Ramos (cell line): ENCODE results near the gene RIOK1.

Experiments
- in situ Hi-C: fragments of 300-500 bp; cut with MboI; formaldehyde crosslinking; loops from one replicate; pipeline ENCODE4 v1.14.3; 2022; ENCODE audit warnings: low sequenced_read_pairs; ENCODE audit not compliant: unreplicated experiment

Gene RIOK1

GRCh38 chr6:7406743-7407142 lies 17.1 kb downstream of the RIOK1 start:
- in situ Hi-C loops, result no loop called here

DNA sequence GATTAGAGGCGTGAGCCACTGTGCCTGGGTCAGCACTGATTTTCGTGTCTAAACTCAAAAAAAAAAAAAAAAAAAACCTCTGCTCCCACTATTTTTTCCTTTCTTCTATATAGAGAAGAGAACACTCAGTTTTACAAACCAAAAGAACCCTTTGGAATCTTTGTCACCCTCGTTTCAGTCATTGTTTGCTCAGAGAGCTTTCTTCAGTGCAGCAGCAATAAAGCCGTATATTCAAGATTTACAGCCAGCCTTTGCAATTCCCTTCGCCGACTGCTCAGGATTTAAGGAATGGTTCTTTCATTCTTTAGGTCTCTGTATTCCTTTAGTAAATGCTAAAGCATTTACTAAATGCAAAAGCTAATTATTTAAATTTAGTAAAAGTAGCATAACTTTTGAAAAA lies 20.1 kb downstream of the RIOK1 start:
- in situ Hi-C loops, result no loop called here

- in situ Hi-C loops, result no loop called here
These were observed 21.2 kb downstream of the RIOK1 start for GRCh38 chr6:7410851-7411250.

DNA sequence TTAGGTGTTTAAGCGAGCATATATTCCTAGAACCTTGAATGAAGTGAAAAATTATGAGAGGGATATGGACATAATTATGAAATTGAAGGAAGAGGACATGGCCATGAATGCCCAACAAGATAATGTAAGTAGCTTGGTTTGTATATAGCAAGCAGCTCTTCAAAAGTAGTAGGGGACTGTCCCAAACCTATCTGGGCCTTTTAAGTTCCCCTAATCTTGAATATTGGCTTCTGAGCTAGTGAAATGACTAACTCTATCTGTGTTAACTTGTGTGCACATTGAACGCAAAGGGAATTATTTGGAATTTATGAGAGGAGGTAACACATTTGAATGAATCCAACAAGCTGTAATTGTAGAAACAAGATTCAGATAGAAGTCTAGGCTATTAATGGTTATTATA lies 21.7 kb downstream of the RIOK1 start:
- in situ Hi-C loops, result no loop called here

GRCh38 chr6:7413151-7413823 lies 23.7 kb downstream of the RIOK1 start:
- in situ Hi-C loops, result no loop called here

DNA sequence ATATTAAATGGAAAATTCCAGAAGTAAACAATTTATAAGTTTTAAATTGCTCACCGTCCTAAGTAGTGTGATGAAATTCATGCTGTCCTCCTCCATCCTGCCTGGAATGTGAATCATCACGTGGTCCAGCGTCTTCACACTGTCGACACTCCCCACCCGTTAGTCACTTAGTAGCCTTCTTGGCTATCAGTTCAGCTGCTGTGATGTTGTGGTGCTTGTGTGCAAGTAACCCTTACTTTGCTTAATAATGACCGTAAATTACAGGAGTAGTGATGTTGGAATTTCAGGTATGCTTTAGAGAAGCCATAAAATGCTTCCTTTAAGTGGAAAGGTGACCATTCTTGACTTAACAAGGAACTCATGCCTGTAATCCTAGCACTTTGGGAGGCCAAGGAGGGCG lies 25.2 kb downstream of the RIOK1 start:
- in situ Hi-C loops, result no loop called here

DNA sequence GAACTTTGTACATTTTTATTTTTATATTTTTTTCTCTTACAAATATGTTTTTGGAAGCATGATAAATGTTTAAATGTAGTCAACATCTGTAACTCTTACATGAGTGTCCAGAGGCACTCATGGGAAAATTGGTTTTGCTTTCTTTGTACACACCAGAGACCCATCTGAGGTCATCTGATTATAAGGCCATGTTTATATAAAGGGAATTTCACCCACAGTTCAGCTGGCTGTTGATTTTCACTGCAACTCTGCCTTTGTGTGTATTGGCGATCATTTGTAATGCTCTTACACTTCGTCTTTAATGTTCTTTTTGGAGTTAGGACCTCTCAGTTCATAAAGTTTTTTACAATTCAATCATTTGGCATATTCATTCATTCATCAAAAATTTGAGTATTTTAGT lies 28.1 kb downstream of the RIOK1 start:
- in situ Hi-C loops, result no loop called here

DNA sequence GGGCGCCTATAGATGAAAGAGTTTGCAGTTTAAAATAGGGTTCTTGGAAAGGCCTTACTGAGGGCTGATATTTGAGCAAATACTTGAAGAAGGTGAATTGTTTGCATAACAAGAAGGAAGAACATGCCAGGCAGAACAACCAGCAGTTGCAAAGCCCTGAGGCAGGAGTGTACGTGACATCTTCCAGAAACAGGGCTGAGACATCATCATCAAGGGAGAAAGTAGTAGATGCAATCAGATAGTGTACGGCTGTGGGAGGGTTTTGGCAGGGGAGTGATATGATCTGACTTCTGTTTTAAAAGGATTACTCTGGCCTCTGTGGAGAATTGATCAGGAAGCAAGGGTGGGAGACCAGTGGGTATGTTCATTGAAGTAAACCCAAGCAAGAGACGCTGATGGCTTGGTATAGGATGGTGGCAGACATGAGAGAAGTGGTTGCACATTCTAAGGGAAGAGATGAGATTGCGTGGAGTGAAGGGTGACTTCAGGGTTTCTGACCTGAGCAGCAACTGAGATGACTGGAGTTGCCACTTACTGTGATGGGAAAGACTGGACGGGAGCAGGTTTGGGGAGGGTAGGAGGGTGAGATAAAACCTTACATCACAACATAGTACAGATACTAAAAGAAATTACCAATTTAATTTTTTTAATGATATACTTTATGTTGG lies 28.8 kb downstream of the RIOK1 start:
- in situ Hi-C loops, result no loop called here

DNA sequence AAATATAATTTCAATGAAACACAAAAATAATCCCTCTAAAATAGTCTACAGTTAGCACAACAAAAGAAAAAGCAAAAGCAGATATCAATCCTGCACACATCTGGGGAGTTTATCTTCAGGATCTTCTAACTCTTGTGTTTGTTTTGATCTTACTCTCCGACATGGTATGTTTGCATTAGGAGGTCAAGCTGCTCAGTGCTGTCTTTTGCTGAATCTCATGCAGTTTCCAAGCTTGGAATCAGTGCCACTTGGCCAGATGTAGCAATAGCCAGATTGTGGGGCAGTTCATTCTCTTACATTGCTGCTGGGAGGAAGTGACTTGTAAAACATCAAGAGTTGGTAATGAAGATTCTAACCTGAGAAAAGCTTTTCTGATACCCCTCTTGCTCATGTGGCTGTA lies 29.5 kb downstream of the RIOK1 start:
- in situ Hi-C loops, result no loop called here

GRCh38 chr6:7421066-7421465 lies 31.5 kb downstream of the RIOK1 start:
- in situ Hi-C loops, result no loop called here

DNA sequence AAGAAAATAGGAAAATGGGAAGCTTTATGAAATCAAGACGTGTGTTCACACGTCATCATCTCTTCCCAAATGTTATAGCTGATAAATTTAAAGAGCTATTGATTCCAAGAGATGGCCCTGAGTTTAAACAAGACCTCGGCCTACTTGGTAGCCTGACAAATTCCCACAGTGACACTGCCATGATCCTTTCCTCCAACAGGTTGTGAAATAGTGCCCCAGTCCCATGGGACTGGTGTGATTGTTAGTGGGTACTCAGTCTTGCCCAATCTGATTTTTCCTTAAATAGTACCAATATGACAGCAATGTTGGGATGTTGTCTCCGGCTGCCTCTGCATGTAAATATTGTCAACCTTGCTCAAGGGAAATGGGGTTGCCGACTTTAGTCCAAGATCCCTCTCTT lies 34.5 kb downstream of the RIOK1 start:
- in situ Hi-C loops, result no loop called here

DNA sequence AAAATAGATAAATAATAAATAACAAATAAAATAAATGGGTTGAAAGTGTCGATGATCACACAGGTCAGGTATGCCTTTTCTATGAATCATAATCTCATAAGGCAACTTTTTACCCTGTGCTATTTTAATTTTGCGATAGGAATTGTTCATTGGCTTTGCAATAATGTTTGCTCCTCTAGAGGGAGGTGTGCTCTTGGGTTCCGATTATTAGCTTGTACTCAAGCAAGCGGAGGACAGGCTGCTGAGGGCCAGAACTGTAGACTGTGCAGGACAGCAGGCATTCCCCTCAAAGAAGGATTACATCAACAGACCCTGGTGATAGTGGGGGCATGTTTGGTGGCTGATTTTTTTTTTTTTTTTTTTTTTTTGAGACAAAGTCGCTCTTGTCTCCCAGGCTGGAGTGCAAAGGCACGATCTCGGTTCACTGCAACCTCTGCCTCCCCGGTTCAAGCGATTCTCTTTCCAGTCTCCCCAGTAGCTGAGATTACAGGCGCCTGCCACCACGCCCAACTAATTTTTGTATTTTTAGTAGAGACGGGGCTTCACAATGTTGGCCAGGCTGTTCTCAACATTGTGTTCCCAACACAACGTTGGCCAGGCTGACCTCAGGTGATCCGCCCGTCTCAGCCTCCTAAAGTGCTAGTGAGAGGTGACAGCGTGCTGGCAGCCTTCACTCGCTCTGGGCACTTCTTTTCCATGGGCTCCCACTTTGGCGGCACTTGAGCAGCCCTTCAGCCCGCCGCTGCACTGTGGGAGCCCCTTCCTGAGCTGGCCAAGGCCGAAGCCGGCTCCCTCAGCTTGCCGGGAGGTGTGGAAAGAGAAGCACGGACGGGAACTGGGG lies 35.6 kb downstream of the RIOK1 start:
- in situ Hi-C loops, result no loop called here

DNA sequence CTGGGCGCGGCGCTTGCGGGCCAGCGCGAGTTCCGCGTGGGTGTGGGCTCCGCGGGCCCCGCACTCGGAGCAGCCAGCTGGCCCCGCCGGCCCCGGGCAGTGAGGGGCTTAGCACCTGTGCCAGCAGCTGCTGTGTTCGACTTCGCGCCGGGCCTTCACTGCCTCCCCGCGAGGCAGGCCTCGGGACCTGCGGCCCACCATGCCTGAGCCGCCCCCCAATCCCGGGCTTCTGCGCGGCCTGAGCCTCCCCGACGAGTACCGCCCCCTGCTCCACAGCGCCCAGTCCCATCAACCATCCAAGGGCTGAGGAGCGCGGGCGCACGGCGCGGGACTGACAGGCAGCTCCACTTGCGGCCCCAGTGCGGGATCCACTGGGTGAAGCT lies 36.2 kb downstream of the RIOK1 start:
- in situ Hi-C loops, result no loop called here

GRCh38 chr6:7426447-7427169 lies 37.0 kb downstream of the RIOK1 start:
- in situ Hi-C loops, result no loop called here

DNA sequence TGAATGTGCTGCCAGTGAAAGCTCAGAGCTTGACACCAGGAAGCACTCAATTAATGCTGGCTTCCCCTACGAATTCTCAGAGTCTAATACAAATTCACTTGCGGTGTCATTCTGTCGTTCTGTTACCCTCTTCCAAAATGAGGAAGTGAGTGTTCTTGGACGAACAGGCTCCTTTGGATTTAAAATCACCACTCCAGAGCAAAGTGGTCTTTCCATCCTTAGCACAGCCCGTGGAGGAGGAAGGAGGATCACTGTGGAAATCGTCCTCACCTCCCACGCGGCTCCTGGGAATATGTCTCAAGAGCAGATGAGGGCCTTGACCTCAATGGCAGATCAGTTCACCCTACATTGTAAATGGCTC lies 41.7 kb downstream of the RIOK1 start:
- in situ Hi-C loops, result no loop called here

DNA sequence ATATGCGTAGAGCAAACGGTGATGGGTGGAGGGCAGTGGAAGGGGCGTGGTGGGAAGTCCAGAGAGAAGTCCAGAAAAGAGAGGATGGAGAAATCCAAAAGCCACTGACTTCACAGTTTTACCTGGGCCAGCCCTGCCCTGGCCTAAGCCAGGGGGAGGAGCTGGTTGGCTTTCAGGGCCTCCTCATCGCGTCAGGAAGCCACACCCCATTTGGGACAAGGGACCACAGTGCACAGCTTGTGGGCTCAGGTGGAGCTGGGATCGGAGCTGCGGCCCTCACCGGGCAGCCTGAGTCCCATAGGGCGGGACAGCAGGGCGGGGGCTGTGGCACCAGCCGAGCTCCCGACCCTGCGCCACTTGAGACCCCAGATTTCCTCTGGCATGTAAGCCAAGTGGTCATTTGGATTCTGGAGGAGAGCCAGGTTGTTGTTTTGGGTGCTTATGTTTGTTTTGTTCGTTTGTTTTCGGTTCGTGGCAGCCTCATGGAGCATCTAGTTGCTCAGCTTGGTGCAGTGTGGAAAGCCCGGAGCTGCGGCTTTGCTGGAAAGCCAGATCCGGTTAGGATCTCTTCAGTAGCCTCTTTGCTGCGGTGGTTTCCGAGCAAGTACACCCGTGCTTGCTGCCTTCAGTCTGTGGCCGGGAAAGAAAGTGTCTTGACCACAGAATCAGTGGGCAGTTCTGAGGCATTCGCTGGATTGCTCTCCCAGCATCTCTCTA lies 42.2 kb downstream of the RIOK1 start:
- in situ Hi-C loops, result no loop called here

DNA sequence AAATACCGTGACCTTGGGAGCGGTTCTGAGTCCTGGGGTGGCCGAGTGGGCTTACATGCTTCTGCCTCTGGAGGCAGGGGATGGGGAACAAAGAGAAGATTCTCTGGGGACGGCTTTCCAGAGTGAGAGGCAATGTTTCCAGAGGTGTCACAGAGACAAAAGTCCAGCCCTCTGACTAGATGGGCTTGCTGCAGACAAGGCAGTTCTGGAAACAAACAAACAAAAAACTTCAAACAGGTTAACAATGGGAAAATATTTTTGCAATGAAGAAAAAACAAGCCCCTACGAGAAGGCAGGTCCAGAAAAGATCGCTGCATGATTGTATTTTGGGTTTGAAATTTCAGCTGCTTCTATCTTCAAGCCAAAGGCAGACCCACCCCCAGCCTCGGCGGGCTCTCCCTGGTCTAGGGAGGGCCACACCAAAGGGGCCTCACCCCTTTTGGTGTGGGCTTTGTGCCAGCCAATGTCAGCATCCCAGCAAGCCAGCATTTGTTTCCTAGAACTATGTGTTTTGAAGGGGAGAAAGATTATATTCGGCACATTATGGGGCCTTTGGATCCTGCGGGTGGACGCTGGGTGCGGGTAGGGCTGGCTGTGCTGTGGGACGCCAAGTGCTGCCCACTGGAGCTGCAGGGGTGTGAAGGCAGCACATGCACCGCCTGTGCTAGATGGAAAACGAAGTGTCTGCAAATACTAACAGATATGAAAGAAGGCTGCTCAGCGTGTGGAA lies 42.9 kb downstream of the RIOK1 start:
- in situ Hi-C loops, result no loop called here

DNA sequence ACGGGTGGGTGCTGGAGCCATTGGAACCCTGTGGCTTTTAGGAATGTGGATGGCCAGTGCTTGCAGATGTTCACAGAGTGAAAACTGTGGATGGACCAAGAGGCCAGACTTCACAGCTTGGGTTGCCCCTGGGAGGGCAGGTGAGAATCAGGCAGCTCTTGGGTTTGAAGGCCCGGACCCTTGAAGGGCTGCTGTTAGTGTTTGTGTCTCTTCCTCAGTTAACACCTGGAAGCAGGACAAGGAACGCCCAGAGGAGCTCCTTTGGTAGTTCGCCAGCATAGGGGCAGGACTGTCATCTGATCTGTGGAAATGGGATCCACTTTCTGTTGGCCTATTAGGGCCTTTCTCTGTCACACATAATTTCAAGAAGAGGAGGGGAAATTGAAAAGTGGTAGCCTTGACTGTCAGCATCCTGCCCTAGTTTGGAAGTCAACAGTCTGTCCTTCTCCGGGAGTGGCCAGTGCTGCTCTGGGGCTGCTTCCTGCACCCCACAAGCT lies 43.6 kb downstream of the RIOK1 start:
- in situ Hi-C loops, result no loop called here

DNA sequence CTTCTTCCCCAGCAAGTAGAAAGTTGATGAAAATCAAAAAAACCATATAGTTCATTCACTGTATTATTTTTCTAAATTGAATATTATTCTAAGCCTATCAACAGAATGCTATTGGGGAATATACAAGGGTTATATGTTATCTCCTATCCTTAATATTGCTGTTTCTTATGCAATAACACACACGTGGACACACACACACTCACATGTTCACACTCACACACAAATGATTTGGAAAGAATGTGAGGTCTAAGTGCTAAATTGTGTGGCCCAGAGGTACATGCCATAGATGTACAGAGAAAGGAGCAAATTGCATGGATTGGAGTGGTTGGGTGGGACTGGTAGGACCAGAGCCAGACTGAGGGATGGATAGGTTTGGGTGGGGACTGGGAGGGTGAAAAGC lies 45.1 kb downstream of the RIOK1 start:
- in situ Hi-C loops, result no loop called here
